Endothelial cell (in vitro differentiated cells): ENCODE data around the gene HOXA7. TPM values are rescaled to one million over a fixed set of nuclear protein-coding genes. Genes with fewer than 3 reads are reported as not detected.

Experiments
- DNase-seq: peaks from one replicate; pipeline ENCODE4 v3.0.0; 2021; ENCODE audit warnings: low spot score
- H3K27ac Mint-ChIP-seq: one replicate; pipeline ENCODE4 v1.8.0; 2021; ENCODE audit warnings: mixed read lengths, inconsistent platforms; ENCODE audit not compliant: unreplicated experiment
- H3K27me3 Mint-ChIP-seq: one replicate; pipeline ENCODE4 v1.8.0; 2021; ENCODE audit warnings: mild to moderate bottlenecking, moderate library complexity, mixed read lengths, inconsistent platforms; ENCODE audit not compliant: unreplicated experiment
- H3K36me3 Mint-ChIP-seq: one replicate; pipeline ENCODE4 v1.8.0; 2021; ENCODE audit warnings: mild to moderate bottlenecking, low read depth, mixed read lengths, inconsistent platforms; ENCODE audit not compliant: unreplicated experiment
- H3K4me1 Mint-ChIP-seq: one replicate; pipeline ENCODE4 v1.8.0; 2021; ENCODE audit warnings: mild to moderate bottlenecking, mixed read lengths, inconsistent platforms; ENCODE audit not compliant: unreplicated experiment
- H3K4me3 Mint-ChIP-seq: one replicate; pipeline ENCODE4 v1.8.0; 2021; ENCODE audit warnings: mild to moderate bottlenecking, mixed read lengths, inconsistent platforms; ENCODE audit not compliant: unreplicated experiment
- H3K9me3 Mint-ChIP-seq: one replicate; pipeline ENCODE4 v1.8.0; 2021; ENCODE audit warnings: mixed read lengths, inconsistent platforms; ENCODE audit not compliant: unreplicated experiment
- total RNA-seq: library from RNA; stranded (reverse); fragmentation: NEBNext Ultra II Directional; extraction: Animal tissue kit (Norgen Biotek cat#: 25700); gene quantifications from one replicate; pipeline ENCODE4 v1.2.1, GENCODE V29; 2021; ENCODE audit not compliant: unreplicated experiment
- TF ChIP-seq, protein P1 (sequence below): fragments of 200-600 bp; sonication (generic); IDR thresholded peaks from one replicate; pipeline ENCODE4 v1.5.0; 2021; ENCODE audit warnings: antibody characterized with exemption; ENCODE audit not compliant: unreplicated experiment

HOXA7 gene
- total RNA-seq, 1 donor from 2014 or later: not detected

DNA sequence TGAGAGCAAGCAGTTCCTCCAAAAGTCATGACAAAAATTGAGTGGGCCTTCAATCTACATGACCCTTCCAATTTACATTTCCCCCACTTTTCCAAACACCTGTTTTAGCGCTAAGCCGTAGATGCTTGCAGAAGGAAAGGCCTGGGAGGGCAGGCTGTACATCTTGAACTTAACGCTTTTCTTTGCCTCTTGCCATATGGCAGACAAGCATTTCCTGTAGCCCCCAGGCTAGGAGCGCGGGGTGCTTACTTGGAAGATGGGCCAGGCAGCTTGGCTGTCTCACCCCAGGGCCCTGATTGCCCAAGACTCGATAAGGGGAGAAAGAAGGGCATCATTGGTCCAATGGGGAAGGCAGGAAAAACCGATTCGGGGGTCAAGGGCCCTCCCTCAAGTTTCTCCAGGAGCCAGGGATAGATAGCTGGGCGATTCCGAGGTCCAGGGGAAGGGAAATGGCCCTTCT, 15.9 kb upstream of the HOXA7 start:
- H3K27me3 Mint-ChIP-seq: peaks cover 37% of the 10 kb centered on the region
- no peak overlapping the region for H3K27ac Mint-ChIP-seq
- H3K9me3 Mint-ChIP-seq: no peaks in the 10 kb centered on the region
- TF ChIP-seq, protein P1, sequence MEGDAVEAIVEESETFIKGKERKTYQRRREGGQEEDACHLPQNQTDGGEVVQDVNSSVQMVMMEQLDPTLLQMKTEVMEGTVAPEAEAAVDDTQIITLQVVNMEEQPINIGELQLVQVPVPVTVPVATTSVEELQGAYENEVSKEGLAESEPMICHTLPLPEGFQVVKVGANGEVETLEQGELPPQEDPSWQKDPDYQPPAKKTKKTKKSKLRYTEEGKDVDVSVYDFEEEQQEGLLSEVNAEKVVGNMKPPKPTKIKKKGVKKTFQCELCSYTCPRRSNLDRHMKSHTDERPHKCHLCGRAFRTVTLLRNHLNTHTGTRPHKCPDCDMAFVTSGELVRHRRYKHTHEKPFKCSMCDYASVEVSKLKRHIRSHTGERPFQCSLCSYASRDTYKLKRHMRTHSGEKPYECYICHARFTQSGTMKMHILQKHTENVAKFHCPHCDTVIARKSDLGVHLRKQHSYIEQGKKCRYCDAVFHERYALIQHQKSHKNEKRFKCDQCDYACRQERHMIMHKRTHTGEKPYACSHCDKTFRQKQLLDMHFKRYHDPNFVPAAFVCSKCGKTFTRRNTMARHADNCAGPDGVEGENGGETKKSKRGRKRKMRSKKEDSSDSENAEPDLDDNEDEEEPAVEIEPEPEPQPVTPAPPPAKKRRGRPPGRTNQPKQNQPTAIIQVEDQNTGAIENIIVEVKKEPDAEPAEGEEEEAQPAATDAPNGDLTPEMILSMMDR: no peak
- no peak for DNase-seq
- peak overlapping the region; percentile 18 for H3K4me3 Mint-ChIP-seq
- H3K4me1 Mint-ChIP-seq: peaks cover 42% of the 10 kb centered on the region
- no peaks in the 10 kb centered on the region for H3K36me3 Mint-ChIP-seq

DNA sequence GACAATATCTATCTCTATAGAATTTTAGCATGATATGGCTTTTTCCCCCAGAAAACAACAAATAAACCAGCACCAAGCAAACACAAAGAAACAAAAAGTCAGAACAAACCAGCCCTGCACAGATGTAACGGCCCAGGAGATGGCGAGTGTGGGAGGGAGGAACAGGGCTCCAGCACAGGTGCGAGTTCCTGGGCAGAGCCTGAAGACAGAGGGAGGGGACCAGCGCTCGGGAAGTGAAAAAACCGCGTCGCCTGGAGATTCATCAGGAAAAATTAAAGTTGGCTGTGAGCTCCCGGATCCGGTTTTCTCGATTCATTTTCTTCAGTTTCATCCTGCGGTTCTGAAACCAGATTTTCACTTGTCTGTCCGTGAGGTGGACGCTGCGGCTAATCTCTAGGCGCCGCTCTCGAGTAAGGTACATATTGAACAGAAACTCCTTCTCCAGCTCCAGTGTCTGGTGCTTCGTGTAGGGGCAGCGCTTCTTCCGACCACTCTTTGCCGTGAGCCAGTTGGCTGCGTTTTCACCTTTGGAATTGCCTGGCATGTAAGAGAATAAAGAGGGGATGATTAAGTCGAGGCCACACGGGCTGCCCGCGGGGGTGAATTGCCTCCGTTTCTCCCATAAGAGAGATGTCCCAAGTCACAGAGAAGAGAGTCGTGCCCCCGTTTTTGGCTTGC, 15.3 kb upstream of the HOXA7 start:
- Mint-ChIP-seq H3K36me3 (no peaks in the 10 kb centered on the region), H3K4me3 (no peak overlapping the region), H3K9me3 (no peaks in the 10 kb centered on the region), H3K4me1 (peaks cover 48% of the 10 kb centered on the region), H3K27me3 (peaks cover 37% of the 10 kb centered on the region), H3K27ac (no peak overlapping the region)
- no peak for DNase-seq
- TF ChIP-seq, protein P1: no peak

DNA sequence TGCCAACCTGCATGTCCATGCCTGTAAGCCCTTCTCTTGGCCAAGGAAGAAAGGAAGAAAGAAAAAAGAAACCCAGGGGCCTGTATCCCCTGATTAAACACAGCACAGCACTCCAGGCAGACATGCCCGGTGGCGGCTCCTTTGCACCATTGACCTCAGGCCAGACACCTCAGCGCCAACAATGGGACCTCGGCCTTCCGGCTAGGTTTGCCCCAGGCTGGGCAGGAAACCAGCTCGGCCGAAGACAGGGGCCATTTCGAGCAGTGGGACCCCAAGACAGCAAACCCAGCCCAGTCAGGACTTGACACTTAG, 14.8 kb upstream of the HOXA7 start:
- TF ChIP-seq, protein P1: no peak
- Mint-ChIP-seq H3K4me1 (peaks cover 48% of the 10 kb centered on the region), H3K36me3 (no peaks in the 10 kb centered on the region)

GRCh38 chr7:27170426-27171324, 14.2 kb upstream of the HOXA7 start:
- Mint-ChIP-seq H3K9me3 (no peaks in the 10 kb centered on the region), H3K27me3 (peaks cover 32% of the 10 kb centered on the region), H3K4me3 (peak overlapping the region; percentile 51), H3K4me1 (peaks cover 46% of the 10 kb centered on the region), H3K36me3 (peaks cover 2% of the 10 kb centered on the region), H3K27ac (no peak overlapping the region)
- TF ChIP-seq, protein P1: no peak
- DNase-seq: no peak

More for the DNA sequence above, 14.8 kb upstream of the HOXA7 start:
- Mint-ChIP-seq H3K9me3 (no peaks in the 10 kb centered on the region), H3K4me3 (no peak overlapping the region), H3K27ac (no peak overlapping the region), H3K27me3 (peaks cover 32% of the 10 kb centered on the region)
- no peak for DNase-seq
